Central memory CD4-positive, alpha-beta T cell (primary cell): ENCODE data around the gene ABRACL.
A peak's percentile ranks its signal among the peaks of the same experiment; 100 is the strongest.
"Not testable (repeated sequence)": the region's sequence is repeated elsewhere in the genome, so short reads cannot be mapped to it uniquely, and the experiment has no call there.

Experiments
- DNase-seq: peaks from one replicate; pipeline ENCODE4 v3.0.0; 2022
- total RNA-seq, 3 experiments: gene quantifications; one replicate each; lab custom pipeline; 2026; lab: John Stamatoyannopoulos, UW

ABRACL gene
- total RNA-seq = 37.4 to 130 (median 60.1) reads per million in 3 experiments

- DNase-seq = peak; percentile 79
Measured at GRCh38 chr6:139028658-139029469, at the start of gene ABRACL. ABRACL (plus strand) TSS chr6:139028745; CDS start chr6:139034161, 5,416 bp downstream.

- no peak for DNase-seq
Measured at GRCh38 chr6:138979365-138979764, 49.2 kb upstream of the ABRACL start.

- DNase-seq = no peak
Measured at GRCh38 chr6:138979813-138980668, 48.5 kb upstream of the ABRACL start.

DNA sequence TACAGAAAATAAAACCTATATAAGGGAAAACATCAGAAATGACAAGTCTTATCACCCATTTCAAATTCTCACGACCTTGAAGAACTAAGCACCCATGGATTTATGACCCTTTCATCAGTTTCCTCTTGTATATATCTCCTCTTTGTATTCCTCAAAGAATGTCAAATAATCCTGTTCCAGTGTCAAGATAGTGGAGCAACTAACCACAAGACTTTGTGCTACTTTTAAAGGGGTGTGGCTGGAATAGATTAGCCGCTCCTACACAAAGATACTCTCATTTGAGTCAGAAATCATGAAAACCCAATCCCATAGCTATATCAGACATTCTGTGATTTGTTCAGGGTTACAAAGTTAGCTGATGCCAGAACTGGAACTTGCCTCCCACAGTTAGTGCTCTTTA lies 47.1 kb upstream of the ABRACL start:
- no peak for DNase-seq

- DNase-seq = no peak
Measured at GRCh38 chr6:138986578-138986977, 42.0 kb upstream of the ABRACL start.

GRCh38 chr6:138987080-138987642 lies 41.4 kb upstream of the ABRACL start:
- DNase-seq = no peak

DNA sequence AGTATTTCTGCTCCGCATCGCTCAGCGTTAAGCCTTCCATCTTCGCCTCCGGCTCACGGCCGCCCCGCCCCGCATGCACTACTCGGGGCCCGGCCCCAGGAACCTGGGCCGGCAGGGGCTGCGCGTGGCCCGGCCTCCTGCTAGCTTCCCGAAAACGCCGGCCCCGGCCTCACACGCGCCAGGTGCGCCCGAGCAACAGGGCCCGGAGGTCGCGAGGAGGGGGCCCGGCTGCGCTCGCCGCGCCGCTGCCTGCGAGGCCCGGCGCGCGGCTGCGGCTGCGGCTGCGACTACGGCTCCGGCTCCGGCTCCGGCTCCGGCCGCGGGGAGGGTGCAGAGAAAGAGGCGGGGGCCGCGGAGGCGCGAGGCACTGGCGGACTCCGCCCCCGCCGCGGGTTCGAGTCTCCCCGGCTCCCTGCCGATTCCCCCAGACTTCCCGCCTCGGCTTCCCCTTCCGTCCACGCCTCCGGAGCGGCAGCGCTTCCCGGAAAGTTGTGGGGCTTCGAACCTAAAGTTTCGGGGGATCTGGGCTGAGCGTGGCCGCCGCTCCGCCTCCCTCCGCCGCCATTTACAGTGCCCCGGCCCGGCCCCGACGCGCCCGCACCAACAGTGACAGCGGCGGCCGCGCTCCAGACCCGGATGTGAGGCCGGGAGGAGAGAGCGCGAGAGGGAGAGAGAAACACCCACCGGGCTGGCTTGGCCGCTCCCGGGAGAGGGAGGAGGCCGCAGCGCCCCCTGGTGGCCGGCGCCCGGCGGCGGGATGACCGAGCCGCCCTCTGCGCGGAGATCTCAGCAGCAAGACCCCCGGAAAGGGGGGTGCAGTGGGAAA lies 40.7 kb upstream of the ABRACL start, which contains the start of gene REPS1:
REPS1 (minus strand) TSS at position 611 of the 826 bp plus-strand sequence; CDS start at position 40, 571 bp downstream.
- peak; percentile 87 for DNase-seq

DNA sequence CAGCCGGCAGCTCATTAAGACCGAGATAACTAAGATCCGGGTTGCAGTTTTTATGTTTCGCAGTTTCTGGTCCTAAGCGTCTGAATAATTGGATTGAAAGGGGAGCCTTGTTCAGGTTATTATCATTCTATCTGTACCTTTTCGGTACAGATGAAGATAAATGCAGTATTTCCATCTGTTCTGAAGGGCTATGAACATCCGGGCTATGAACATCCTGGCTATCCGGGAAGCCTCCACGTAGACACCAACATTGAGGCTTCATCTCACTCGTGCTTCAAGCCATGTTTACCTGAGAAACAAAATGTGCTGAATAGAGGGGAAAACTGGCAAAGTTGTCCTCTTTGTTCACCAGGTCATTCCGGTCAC lies 40.1 kb upstream of the ABRACL start:
- no peak for DNase-seq

- DNase-seq = no peak
Measured at GRCh38 chr6:138989098-138989983, 39.2 kb upstream of the ABRACL start.

DNA sequence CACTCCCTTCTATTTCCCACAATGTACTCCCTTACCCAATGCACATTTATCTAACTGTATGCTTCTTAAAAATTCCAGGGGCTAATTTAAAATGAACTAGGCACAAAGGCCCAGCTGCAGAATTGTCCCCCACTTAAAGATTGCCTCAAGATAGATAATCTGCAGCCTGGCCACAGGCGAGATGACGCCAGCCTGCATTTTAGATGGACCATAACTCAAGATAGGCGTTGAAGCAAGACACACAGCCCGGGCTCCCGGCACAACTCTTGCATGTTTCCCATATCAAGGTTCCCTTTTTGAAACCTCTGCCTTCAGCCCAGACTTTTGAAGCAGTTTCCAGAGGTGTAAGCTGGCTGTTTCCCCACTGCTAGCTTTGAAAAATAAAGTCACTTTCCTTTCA lies 37.3 kb upstream of the ABRACL start:
- DNase-seq = no peak

GRCh38 chr6:138992965-138993364 lies 35.6 kb upstream of the ABRACL start:
- not testable (repeated sequence) for DNase-seq

GRCh38 chr6:138993410-138993809 lies 35.1 kb upstream of the ABRACL start:
- DNase-seq = not testable (repeated sequence)

- no peak for DNase-seq
Measured at GRCh38 chr6:138996524-138996923, 32.0 kb upstream of the ABRACL start.

DNA sequence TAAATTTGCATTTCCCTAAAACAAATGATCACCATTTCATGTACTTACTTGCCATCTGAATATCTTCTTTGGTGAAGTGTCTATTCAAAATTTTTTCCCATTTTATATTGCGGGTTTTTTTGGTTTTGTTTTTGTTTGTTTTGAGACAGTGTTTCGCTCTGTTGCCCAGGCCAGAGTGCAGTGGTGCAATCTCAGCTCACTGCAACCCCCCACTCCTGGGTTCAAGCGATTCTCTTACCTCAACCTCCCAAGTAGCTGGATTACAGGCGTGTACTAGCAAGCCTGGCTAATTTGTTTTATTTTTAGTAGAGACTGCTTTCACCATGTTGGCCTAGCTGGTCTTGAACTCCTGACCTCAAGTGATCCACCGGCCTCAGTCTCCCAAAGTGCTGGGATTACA lies 31.4 kb upstream of the ABRACL start:
- no peak for DNase-seq

DNA sequence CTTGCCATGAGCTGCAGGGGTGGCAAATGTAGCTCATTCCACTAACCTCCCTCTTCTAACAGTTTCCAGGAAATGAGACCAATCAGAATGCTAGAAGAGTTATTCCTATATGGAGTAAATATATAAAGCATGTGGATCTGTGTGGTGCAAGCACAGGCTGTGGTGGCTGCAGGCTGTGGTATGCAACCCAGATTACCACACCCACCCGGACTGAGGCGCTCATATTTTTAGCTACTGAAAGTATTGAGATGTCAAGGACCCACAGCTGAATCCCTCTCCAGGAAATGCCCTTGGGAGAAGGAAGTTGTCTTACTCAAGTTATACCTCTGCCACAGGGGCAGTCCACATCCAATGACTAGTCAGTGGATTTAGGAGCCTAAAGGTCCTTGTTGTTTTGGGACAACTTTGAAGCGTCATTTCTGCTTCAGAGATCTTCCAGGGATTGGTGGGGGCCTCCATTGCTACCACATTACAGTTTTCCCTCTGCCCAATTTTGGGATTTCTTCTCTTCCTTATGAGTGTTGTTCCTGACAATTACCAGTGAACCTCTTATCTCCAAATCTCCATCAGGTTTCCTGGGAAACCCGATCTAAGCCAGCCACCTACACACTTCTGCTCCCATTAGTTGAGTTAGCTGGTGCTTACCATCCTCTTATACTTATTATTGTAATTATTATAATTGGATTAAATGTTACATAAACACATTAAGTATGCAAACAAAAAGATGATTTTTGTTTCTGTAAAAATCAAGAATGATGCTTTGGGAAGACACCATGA lies 28.4 kb upstream of the ABRACL start:
- DNase-seq = no peak

- no peak for DNase-seq
Measured at GRCh38 chr6:139003751-139004150, 24.8 kb upstream of the ABRACL start.

DNA sequence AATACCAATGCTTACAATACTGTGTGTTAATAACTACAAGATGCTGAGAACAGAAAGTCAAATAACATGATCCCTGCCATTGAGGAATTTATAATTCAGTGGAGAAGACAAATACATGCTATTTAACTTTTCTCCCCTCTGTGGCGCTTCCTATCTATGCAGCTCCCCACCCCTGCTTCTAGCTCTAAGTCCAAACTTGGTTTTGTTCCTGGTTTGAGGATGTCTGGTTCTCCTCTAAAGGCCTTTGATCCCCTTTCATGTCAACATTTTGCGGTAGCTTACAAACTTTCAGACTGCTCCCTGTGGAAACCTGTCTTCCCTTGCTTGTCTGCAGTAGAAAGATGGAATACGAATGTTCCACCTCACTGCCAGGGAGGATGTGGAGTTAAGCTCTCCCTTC lies 22.1 kb upstream of the ABRACL start:
- no peak for DNase-seq

DNA sequence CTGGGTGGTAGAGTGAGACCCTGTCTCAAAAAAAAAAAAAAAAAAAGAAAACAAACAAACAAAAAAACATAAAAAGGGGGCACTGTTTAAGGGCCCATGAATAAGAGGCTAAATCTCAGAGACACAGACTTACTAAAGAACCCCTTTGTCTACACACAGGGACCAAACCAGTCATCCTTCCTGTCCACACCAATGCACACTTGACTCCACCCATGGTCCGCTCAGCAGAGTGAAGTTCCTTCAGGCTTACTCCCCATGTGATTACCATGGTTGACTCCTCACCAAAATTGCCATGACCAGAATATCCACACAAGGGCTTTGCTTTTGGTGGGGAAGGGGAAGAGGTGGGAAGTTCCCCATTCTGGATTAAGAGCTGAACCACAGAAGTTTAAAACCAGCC lies 21.1 kb upstream of the ABRACL start:
- DNase-seq = no peak

GRCh38 chr6:139008117-139008516 lies 20.4 kb upstream of the ABRACL start:
- no peak for DNase-seq

- DNase-seq = no peak
Measured at GRCh38 chr6:139010674-139011073, 17.9 kb upstream of the ABRACL start.

- DNase-seq = no peak
Measured at GRCh38 chr6:139011980-139012379, 16.6 kb upstream of the ABRACL start.
